Activated B cell treated with CpG ODN at 0.5 μM for 24 hours (primary cell): Measurements from ENCODE around the gene RPS19. TPM values are rescaled to one million over a fixed set of nuclear protein-coding genes. Genes with fewer than 3 reads are reported as not detected.
A peak's percentile ranks its signal among the peaks of the same experiment; 100 is the strongest.
"Not testable (repeated sequence)": the region's sequence is repeated elsewhere in the genome, so short reads cannot be mapped to it uniquely, and the experiment has no call there.

Experiments used
- ATAC-seq: fragments of 200-7000 bp; cut with Tn5 transposase; one replicate; pipeline ENCODE4 v1.10.0; 2021; ENCODE audit warnings: low read depth, mild to moderate bottlenecking, moderate library complexity
- CTCF ChIA-PET: fragments of 350-600 bp; sonication (Branson Sonifier 250); formaldehyde crosslinking; loops from one replicate; lab custom pipeline; 2021; ENCODE audit warnings: antibody characterized with exemption; lab: Charles Lee
- POLR2A ChIA-PET: fragments of 350-600 bp; sonication (Branson Sonifier 250); formaldehyde crosslinking; loops from one replicate; lab custom pipeline; 2021; ENCODE audit warnings: antibody characterized with exemption; lab: Charles Lee
- DNase-seq: peaks from one replicate; pipeline ENCODE4 v3.0.0; 2022
- H3K27ac Mint-ChIP-seq: one replicate; pipeline ENCODE4 v1.8.0; 2020; ENCODE audit warnings: mixed read lengths
- H3K27me3 Mint-ChIP-seq: one replicate; pipeline ENCODE4 v1.8.0; 2021; ENCODE audit warnings: mixed read lengths
- H3K36me3 Mint-ChIP-seq: one replicate; pipeline ENCODE4 v1.8.0; 2021; ENCODE audit warnings: low read depth, mixed read lengths
- H3K4me1 Mint-ChIP-seq: one replicate; pipeline ENCODE4 v1.8.0; 2021; ENCODE audit warnings: mixed read lengths
- H3K4me3 Mint-ChIP-seq: one replicate; pipeline ENCODE4 v1.8.0; 2020; ENCODE audit warnings: mild to moderate bottlenecking, mixed read lengths
- H3K9me3 Mint-ChIP-seq: one replicate; pipeline ENCODE4 v1.8.0; 2020; ENCODE audit warnings: mixed read lengths
- intact Hi-C: fragments of 100-400 bp; cut with micrococcal nuclease; formaldehyde crosslinking; loops from one replicate; pipeline ENCODE4 v1.15.1; 2024
- total RNA-seq: library from RNA; stranded (reverse); gene quantifications from 2 replicates; pipeline ENCODE4 v1.2.3, GENCODE V29; 2022
- TF ChIP-seq, protein P1 (sequence below): fragments of 200-600 bp; IDR thresholded peaks from one replicate; pipeline ENCODE4 v1.8.0; 2022; ENCODE audit warnings: antibody characterized with exemption, mild to moderate bottlenecking

RPS19 gene
- total RNA-seq, 1 donor from 2014 or later: 4,196 TPM

DNA sequence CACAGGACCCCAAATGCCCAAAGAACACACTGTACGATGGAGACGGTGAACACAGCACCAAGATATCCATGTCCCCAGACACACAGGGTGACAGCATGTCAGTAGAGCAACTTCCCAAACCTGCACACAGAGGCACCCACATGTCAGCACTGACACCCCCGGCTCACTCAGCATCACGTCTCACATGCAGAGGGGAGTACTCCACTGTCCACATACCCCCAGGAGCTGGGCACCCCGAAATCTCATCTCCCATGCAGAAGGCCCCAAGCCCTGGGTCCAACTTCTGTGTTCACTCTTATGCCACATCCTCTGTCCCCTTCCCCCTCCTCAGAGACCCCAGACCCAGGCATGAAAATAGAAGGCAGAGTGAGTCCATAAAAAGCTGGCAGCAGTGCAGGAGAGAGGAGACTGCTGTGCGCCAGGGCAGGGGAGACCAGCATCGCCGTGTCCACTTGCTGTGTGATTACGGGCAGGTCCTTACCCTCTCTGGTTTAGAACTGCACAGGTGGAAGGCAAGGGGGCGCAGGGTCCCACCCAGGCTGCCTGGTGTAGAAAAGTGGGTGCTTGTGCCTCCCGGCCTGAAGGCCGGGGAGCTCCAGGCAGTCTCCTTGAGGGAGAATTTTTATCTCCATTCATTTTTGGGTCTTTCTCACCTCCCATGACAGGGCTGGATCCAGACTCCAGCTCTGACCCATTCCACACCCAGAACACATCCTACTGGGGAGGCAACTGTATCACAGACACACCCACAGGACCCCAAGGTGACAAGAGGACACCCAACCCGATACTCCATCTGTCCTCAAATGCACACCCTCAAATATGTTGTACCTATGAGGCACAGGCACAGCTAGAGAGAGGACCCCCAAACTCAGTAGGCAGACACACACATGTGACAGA is 51.2 kb downstream of the RPS19 start:
- POLR2A ChIA-PET: interaction anchor here (1.1 to 2.3 kb wide), 9 partner anchors 10 to 36 kb away, joined by 3 to 9 read pairs (median 6); partner anchors contain the start of gene CD79A
- Mint-ChIP-seq H3K9me3 (no peaks in the 10 kb centered on the region), H3K4me1 (peaks cover 43% of the 10 kb centered on the region), H3K4me3 (no peak overlapping the region), H3K27ac (no peak overlapping the region), H3K27me3 (peaks cover 18% of the 10 kb centered on the region), H3K36me3 (peaks cover 13% of the 10 kb centered on the region)
- intact Hi-C loops: no loop called here
- no peak for DNase-seq
- CTCF ChIA-PET: interaction anchor here (1.3 kb wide), 1 partner anchor 38 kb away, joined by 4 read pairs; no protein-coding TSS in a partner anchor
- TF ChIP-seq, protein P1, sequence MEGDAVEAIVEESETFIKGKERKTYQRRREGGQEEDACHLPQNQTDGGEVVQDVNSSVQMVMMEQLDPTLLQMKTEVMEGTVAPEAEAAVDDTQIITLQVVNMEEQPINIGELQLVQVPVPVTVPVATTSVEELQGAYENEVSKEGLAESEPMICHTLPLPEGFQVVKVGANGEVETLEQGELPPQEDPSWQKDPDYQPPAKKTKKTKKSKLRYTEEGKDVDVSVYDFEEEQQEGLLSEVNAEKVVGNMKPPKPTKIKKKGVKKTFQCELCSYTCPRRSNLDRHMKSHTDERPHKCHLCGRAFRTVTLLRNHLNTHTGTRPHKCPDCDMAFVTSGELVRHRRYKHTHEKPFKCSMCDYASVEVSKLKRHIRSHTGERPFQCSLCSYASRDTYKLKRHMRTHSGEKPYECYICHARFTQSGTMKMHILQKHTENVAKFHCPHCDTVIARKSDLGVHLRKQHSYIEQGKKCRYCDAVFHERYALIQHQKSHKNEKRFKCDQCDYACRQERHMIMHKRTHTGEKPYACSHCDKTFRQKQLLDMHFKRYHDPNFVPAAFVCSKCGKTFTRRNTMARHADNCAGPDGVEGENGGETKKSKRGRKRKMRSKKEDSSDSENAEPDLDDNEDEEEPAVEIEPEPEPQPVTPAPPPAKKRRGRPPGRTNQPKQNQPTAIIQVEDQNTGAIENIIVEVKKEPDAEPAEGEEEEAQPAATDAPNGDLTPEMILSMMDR: no peak
- ATAC-seq: peak; percentile 4

- intact Hi-C loops: loop anchor here (1.0 kb wide), 1 partner anchor 9 kb away; no protein-coding TSS in a partner anchor
Measured at GRCh38 chr19:41911889-41912731, 52.1 kb downstream of the RPS19 start.

DNA sequence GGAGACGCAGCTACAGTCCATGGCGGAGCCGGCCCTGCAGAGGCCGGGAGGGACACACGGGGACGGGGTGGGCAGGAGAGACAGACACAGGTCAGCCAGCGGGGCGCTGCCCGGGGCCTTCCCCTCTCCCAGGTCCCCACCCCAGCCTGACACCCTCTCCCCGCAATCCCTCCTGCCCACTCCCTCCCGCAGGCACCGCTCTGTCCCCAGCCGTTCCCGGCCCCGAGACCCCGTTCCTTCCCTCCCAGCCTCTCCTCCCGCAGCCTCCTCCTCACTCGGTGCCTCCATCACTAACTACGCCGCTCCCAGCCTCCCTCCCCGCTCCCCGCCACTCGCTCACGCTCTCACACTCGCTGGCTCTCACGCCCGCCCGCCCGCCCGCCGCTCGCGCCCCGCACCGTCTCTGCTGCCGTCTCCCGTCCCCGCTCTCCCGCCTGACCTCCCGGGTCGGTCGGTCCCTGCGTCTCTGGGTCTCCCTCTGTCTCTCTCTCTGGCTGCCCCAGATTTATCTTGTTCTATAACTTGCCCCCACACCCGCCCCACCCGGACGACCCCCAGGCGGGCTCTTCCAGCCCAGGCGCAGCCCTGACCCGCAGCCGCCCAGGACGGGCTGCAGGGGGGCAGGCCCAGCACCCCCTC is 53.0 kb downstream of the RPS19 start:
- POLR2A ChIA-PET: interaction anchor here (1.1 to 2.3 kb wide), 3 partner anchors 9 to 46 kb away, joined by 3 to 8 read pairs (median 7); partner anchors contain the start of gene RABAC1
- intact Hi-C loops: loop anchor here (1.0 kb wide), 1 partner anchor 8 kb away; no protein-coding TSS in a partner anchor
- Mint-ChIP-seq H3K9me3 (no peaks in the 10 kb centered on the region), H3K27ac (no peak overlapping the region), H3K36me3 (peaks cover 2% of the 10 kb centered on the region), H3K4me1 (peaks cover 42% of the 10 kb centered on the region), H3K4me3 (no peak overlapping the region), H3K27me3 (peaks cover 18% of the 10 kb centered on the region)
- TF ChIP-seq, protein P1: no peak
- CTCF ChIA-PET: no interaction called here
- DNase-seq (no peak), ATAC-seq (no peak)

More at GRCh38 chr19:41911889-41912731, 52.1 kb downstream of the RPS19 start:
- no peak overlapping the region for H3K27ac Mint-ChIP-seq
- peaks cover 18% of the 10 kb centered on the region for H3K27me3 Mint-ChIP-seq
- POLR2A ChIA-PET: interaction anchor here (1.1 to 2.3 kb wide), 9 partner anchors 9 to 47 kb away, joined by 3 to 9 read pairs (median 6); partner anchors contain the start of genes CD79A and RABAC1
- TF ChIP-seq, protein P1: no peak
- no peak for DNase-seq
- H3K4me3 Mint-ChIP-seq: peak overlapping the region; percentile 33
- ATAC-seq: peak; percentile 35
- H3K36me3 Mint-ChIP-seq: peaks cover 6% of the 10 kb centered on the region
- H3K9me3 Mint-ChIP-seq: no peaks in the 10 kb centered on the region
- peaks cover 42% of the 10 kb centered on the region for H3K4me1 Mint-ChIP-seq
- CTCF ChIA-PET: interaction anchor here (1.3 kb wide), 1 partner anchor 39 kb away, joined by 4 read pairs; no protein-coding TSS in a partner anchor

DNA sequence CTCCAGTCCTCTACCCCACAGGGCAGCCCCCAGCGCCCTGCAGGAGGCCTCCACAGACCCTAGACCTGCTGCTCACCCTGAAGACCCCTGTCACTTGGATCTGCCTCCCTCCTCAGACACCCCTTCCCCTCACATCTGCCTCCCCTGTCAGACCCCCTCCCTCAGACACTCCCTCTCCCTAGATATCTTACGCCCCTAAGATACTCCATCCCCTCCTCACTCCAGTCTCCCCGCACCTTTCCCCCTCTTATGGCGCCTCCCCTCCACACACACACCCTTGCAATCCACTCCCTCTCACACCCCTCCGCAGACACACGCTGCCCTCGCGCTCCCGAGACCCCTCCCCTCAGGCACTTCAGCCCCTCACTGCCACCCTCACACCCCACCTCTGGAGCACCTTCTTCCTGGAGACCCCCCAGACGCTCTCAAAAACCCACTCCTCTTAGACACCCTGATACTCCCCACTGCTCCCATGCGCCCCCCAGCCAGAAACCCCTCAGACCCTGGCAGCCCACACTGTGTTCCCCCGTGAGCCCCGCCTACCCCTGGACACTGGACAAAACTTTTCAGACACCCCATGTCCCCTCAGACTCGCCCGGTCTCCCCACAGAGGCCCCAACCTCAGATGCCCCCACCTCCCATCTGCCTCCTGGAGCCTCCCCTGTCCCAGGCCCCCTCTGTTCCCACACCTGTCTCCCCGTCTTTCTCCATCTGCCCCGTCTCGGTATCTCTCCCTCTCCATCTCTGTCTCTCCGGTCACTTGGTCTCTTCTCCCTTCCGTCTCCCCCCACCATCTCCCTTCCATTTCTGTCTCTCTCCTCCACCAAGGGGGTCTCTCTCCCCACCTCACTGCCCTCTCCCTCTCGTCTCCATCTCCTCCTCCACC is 53.7 kb downstream of the RPS19 start:
- Mint-ChIP-seq H3K27me3 (peaks cover 18% of the 10 kb centered on the region), H3K4me1 (peaks cover 42% of the 10 kb centered on the region), H3K27ac (no peak overlapping the region), H3K9me3 (no peaks in the 10 kb centered on the region), H3K4me3 (no peak overlapping the region), H3K36me3 (peaks cover 1% of the 10 kb centered on the region)
- TF ChIP-seq, protein P1: no peak
- intact Hi-C loops: loop anchor here (2.0 kb wide), 1 partner anchor 15 kb away; the partner anchor contains the start of gene ERFL
- ChIA-PET CTCF (no interaction called here), POLR2A (no interaction called here)
- ATAC-seq (no peak), DNase-seq (no peak)

DNA sequence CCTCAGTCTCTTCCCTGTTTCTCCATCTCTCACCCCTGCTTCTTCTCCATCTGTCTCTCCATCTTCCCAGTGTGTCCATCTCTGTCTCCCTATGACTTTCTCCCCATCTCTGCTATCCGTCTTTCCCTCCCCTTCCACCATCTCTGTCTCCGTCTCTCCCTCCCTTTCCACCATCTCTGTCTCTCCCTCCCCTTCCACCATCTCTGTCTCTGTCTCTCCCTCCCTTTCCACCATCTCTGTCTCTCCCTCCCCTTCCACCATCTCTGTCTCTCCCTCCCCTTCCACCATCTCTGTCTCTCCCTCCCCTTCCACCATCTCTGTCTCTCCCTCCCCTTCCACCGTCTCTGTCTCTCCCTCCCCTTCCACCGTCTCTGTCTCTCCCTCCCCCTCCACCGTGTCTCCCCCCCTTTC is 54.4 kb downstream of the RPS19 start:
- intact Hi-C loops: loop anchor here (2.0 kb wide), 1 partner anchor 14 kb away; the partner anchor contains the start of gene ERFL
- ATAC-seq, H3K36me3 Mint-ChIP-seq, DNase-seq, CTCF ChIA-PET, H3K9me3 Mint-ChIP-seq, H3K27ac Mint-ChIP-seq, H3K4me3 Mint-ChIP-seq, POLR2A ChIA-PET: not testable (repeated sequence)
- Mint-ChIP-seq H3K27me3 (peaks cover 18% of the 10 kb centered on the region), H3K4me1 (peaks cover 40% of the 10 kb centered on the region)
